GM12878 (cell line): ENCODE results near the gene KIAA1191.
A peak's percentile ranks its signal among the peaks of the same experiment; 100 is the strongest.

ENCODE experiments used
- CHD1 ChIP-seq: IDR thresholded peaks from 2 replicates; pipeline ENCODE4 v1.6.1; 2012; ENCODE audit warnings: low read depth, low read length, improper control_type of control experiment
- CHD4 ChIP-seq: fragments of 200-600 bp; sonication (generic); IDR thresholded peaks from 2 replicates; pipeline ENCODE4 v1.6.1; 2016; ENCODE audit warnings: mild to moderate bottlenecking
- CTCF ChIP-seq, 3 experiments: IDR thresholded peaks in 2 of 3; conservative IDR thresholded peaks in 1 of 3; 2 replicates each; pipeline ENCODE4 v1.5.1; 2011; ENCODE audit warnings: low read depth in 3 of 3, low read length in 3 of 3, mild to moderate bottlenecking in 3 of 3, control low read depth in 2 of 3, moderate library complexity in 2 of 3, inconsistent platforms in 1 of 3, mixed read lengths in 1 of 3; ENCODE audit not compliant: control insufficient read depth in 2 of 3, insufficient read depth in 1 of 3; ENCODE audit errors: extremely low read depth in 1 of 3
- DPF2 ChIP-seq: fragments of 450-650 bp; IDR thresholded peaks from 2 replicates; pipeline ENCODE4 v1.6.1; 2017; ENCODE audit warnings: mild to moderate bottlenecking
- EP300 ChIP-seq, 2 experiments: fragments of 150-350 bp in 1 of 2; IDR thresholded peaks; 2 replicates each; pipeline ENCODE4 v1.6.1; 2011 to 2012; ENCODE audit warnings: low read depth in 2 of 2, low read length in 2 of 2, borderline replicate concordance in 1 of 2, improper control_type of control experiment in 1 of 2, inconsistent platforms in 1 of 2; ENCODE audit not compliant: control insufficient read depth in 1 of 2
- FOXK2 ChIP-seq: fragments of 450-650 bp; IDR thresholded peaks from 2 replicates; pipeline ENCODE4 v1.6.1; 2017; ENCODE audit warnings: mild to moderate bottlenecking, moderate library complexity
- JUND ChIP-seq: IDR thresholded peaks from 2 replicates; pipeline ENCODE4 v1.6.1; 2012; ENCODE audit warnings: low read depth, mild to moderate bottlenecking, low read length, improper control_type of control experiment, moderate library complexity
- POLR2A ChIP-seq: IDR thresholded peaks from 2 replicates; pipeline ENCODE4 v1.6.1; 2011; ENCODE audit warnings: low read depth, mild to moderate bottlenecking, low read length
- POLR2AphosphoS5 ChIP-seq: IDR thresholded peaks from 2 replicates; pipeline ENCODE4 v1.6.1; 2011; ENCODE audit warnings: mild to moderate bottlenecking, low read length, inconsistent platforms
- SREBF1 ChIP-seq: IDR thresholded peaks from 2 replicates; pipeline ENCODE4 v1.6.1; 2012; ENCODE audit warnings: mild to moderate bottlenecking, low read length
- TCF3 ChIP-seq: IDR thresholded peaks from 2 replicates; pipeline ENCODE4 v1.6.1; 2012; ENCODE audit warnings: low read depth, mild to moderate bottlenecking, low read length, borderline replicate concordance; ENCODE audit not compliant: insufficient read depth
- ZNF24 ChIP-seq: fragments of 450-650 bp; IDR thresholded peaks from 2 replicates; pipeline ENCODE4 v1.6.1; 2017; ENCODE audit warnings: antibody characterized with exemption, mild to moderate bottlenecking
- TF ChIP-seq, protein P1 (sequence below): fragments of 450-650 bp; IDR thresholded peaks from 2 replicates; pipeline ENCODE4 v1.6.1; 2016; ENCODE audit warnings: mild to moderate bottlenecking

DNA sequence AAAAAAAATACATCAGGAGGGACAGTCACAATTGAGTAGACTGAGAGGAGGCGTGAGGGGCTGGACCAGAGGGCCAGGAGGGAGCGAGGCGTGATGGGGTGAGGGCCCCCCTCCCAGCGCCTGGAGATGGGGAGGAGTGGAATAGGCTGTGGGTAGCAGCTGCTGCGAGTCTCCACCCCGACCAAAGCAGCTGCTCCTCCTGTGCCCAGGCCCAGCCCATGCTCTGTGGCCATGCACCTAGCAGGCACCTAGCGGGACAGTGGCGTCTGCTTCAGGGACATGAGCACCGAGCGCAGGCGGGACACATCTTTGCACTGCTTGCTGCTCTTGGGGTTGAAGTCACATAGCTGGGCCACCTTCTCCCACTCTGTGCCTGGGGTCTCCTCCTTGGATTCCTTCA, 31.0 kb upstream of the KIAA1191 start:
- TF ChIP-seq JUND (no peak), POLR2AphosphoS5 (no peak), CTCF (IDR thresholded peaks at IDR 0.05 in 2 of 3, conservative IDR thresholded peaks at IDR 0.05 in 1 of 3; ENCODE audit: control insufficient read depth in 2 of 3, extremely low read depth in 1 of 3, insufficient read depth in 1 of 3, low read depth in 3 of 3, low read length in 3 of 3) (no peak), TCF3 (no peak), ZNF24 (no peak), CHD4 (no peak), CHD1 (no peak), FOXK2 (no peak), DPF2 (no peak), EP300 (IDR thresholded peaks at IDR 0.05; ENCODE audit: borderline replicate concordance in 1 of 2, control insufficient read depth in 1 of 2, low read depth in 2 of 2, low read length in 2 of 2) (no peak), POLR2A (peak; percentile 27; the same call in 1 of the 2 replicates), SREBF1 (no peak)
- TF ChIP-seq, protein P1, sequence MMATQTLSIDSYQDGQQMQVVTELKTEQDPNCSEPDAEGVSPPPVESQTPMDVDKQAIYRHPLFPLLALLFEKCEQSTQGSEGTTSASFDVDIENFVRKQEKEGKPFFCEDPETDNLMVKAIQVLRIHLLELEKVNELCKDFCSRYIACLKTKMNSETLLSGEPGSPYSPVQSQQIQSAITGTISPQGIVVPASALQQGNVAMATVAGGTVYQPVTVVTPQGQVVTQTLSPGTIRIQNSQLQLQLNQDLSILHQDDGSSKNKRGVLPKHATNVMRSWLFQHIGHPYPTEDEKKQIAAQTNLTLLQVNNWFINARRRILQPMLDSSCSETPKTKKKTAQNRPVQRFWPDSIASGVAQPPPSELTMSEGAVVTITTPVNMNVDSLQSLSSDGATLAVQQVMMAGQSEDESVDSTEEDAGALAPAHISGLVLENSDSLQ, result no peak
